Mesenchymal stem cell (in vitro differentiated cells and primary cell): Measurements from ENCODE around the gene TNRC6C.
"Not testable (repeated sequence)": the region's sequence is repeated elsewhere in the genome, so short reads cannot be mapped to it uniquely, and the experiment has no call there.

Experiments used
- DNase-seq: peaks from one replicate; pipeline ENCODE4 v3.0.0-alpha.2; 2013
- H2AFZ ChIP-seq: one replicate; pipeline ENCODE4 v1.6.1; 2013; ENCODE audit warnings: low read depth, mild to moderate bottlenecking, control low read depth, inconsistent platforms, low read length, moderate library complexity
- H2AK5ac ChIP-seq: 2 replicates; pipeline ENCODE4 v1.6.1; 2013; ENCODE audit warnings: low read length, moderate library complexity, mild to moderate bottlenecking, inconsistent platforms; ENCODE audit not compliant: severe bottlenecking
- H2BK120ac ChIP-seq: one replicate; pipeline ENCODE4 v1.6.1; 2013; ENCODE audit warnings: low read depth, mild to moderate bottlenecking, inconsistent platforms, low read length, moderate library complexity
- H2BK12ac ChIP-seq, 2 experiments: one replicate each; pipeline ENCODE4 v1.6.1; 2013; ENCODE audit warnings: inconsistent platforms in 2 of 2, low read length in 2 of 2, mild to moderate bottlenecking in 2 of 2, moderate library complexity in 2 of 2, control low read depth in 1 of 2
- H2BK15ac ChIP-seq: one replicate; pipeline ENCODE4 v1.6.1; 2013; ENCODE audit warnings: mild to moderate bottlenecking, low read depth, inconsistent platforms; ENCODE audit not compliant: poor library complexity, severe bottlenecking
- H2BK5ac ChIP-seq: 2 replicates; pipeline ENCODE4 v1.6.1; 2013; ENCODE audit warnings: low read depth, mild to moderate bottlenecking, low read length, control low read depth, inconsistent platforms; ENCODE audit not compliant: poor library complexity, severe bottlenecking
- H3K14ac ChIP-seq, 2 experiments: one replicate each; pipeline ENCODE4 v1.6.1; 2013; ENCODE audit warnings: inconsistent platforms in 2 of 2, low read length in 2 of 2, control low read depth in 1 of 2, mild to moderate bottlenecking in 1 of 2, moderate library complexity in 1 of 2
- H3K18ac ChIP-seq, 2 experiments: one replicate each; pipeline ENCODE4 v1.6.1; 2013; ENCODE audit warnings: inconsistent platforms in 2 of 2, low read length in 2 of 2, control low read depth in 1 of 2, low read depth in 1 of 2, mild to moderate bottlenecking in 1 of 2
- H3K23ac ChIP-seq, 2 experiments: one replicate each; pipeline ENCODE4 v1.6.1; 2013; ENCODE audit warnings: inconsistent platforms in 2 of 2, low read length in 2 of 2, mild to moderate bottlenecking in 2 of 2, moderate library complexity in 2 of 2, control low read depth in 1 of 2
- H3K27ac ChIP-seq: 2 replicates; pipeline ENCODE4 v1.5.1; 2013; ENCODE audit warnings: mild to moderate bottlenecking, moderate library complexity, low read length, control low read depth, inconsistent platforms; ENCODE audit not compliant: poor library complexity, severe bottlenecking
- H3K27me3 ChIP-seq, 2 experiments: 2 replicates each; pipeline versions ENCODE4 v1.6.1 to v1.7.0; 2013; ENCODE audit warnings: low read length in 2 of 2, mild to moderate bottlenecking in 2 of 2, moderate library complexity in 2 of 2, control low read depth in 1 of 2, inconsistent platforms in 1 of 2; ENCODE audit not compliant: control insufficient read depth in 1 of 2, insufficient read depth in 1 of 2
- H3K36me3 ChIP-seq, 2 experiments: 2 replicates each; pipeline versions ENCODE4 v1.6.1 to v1.7.0; 2013; ENCODE audit warnings: low read length in 2 of 2, control low read depth in 1 of 2, inconsistent platforms in 1 of 2, low read depth in 1 of 2, mild to moderate bottlenecking in 1 of 2; ENCODE audit not compliant: insufficient read depth in 2 of 2, control insufficient read depth in 1 of 2
- H3K4ac ChIP-seq, 2 experiments: one replicate each; pipeline ENCODE4 v1.6.1; 2013; ENCODE audit warnings: inconsistent platforms in 2 of 2, low read length in 2 of 2, mild to moderate bottlenecking in 2 of 2, moderate library complexity in 2 of 2, control low read depth in 1 of 2, low read depth in 1 of 2
- H3K4me1 ChIP-seq: 2 replicates; pipeline ENCODE4 v1.6.1; 2013; ENCODE audit warnings: low read depth, low read length, control low read depth; ENCODE audit not compliant: control insufficient read depth, insufficient read depth
- H3K4me2 ChIP-seq: 2 replicates; pipeline ENCODE4 v1.6.1; 2013; ENCODE audit warnings: low read length, mild to moderate bottlenecking, inconsistent platforms; ENCODE audit not compliant: poor library complexity, severe bottlenecking
- H3K4me3 ChIP-seq, 2 experiments: 2 replicates each; pipeline versions ENCODE4 v1.5.1 to v1.7.0; 2013; ENCODE audit warnings: low read length in 2 of 2, mild to moderate bottlenecking in 2 of 2, control low read depth in 1 of 2, low read depth in 1 of 2; ENCODE audit not compliant: insufficient read depth in 1 of 2
- H3K79me1 ChIP-seq: replicated peaks from 2 replicates; pipeline ENCODE4 v1.6.1; 2013; ENCODE audit warnings: mild to moderate bottlenecking, control low read depth, low read length, inconsistent platforms; ENCODE audit not compliant: poor library complexity, severe bottlenecking
- H3K9ac ChIP-seq: 2 replicates; pipeline ENCODE4 v1.7.0; 2013; ENCODE audit warnings: mild to moderate bottlenecking, low read length, moderate library complexity
- H3K9me3 ChIP-seq: 2 replicates; pipeline ENCODE4 v1.7.0; 2013; ENCODE audit warnings: mild to moderate bottlenecking, low read length; ENCODE audit not compliant: control insufficient read depth
- H4K8ac ChIP-seq: one replicate; pipeline ENCODE4 v1.6.1; 2013; ENCODE audit warnings: inconsistent platforms, mild to moderate bottlenecking, low read length, moderate library complexity
- H4K91ac ChIP-seq: one replicate; pipeline ENCODE4 v1.6.1; 2013; ENCODE audit warnings: mild to moderate bottlenecking, low read length, inconsistent platforms
- WGBS: methylation state at CpG from one replicate; pipeline ENCODE4 v1.1.7; 2013; ENCODE audit warnings: mixed read lengths; 5-methylcytosine and 5-hydroxymethylcytosine counted together

TNRC6C gene

GRCh38 chr17:78075545-78075944, 117.0 kb downstream of the TNRC6C start:
- H3K9ac ChIP-seq: no peak overlapping the region
- H3K36me3 ChIP-seq: peaks cover 28 to 91% of the 10 kb centered on the region in 2 experiments
- no peaks in the 10 kb centered on the region for H3K79me1 ChIP-seq
- H3K27ac ChIP-seq: no peak overlapping the region
- H3K18ac ChIP-seq: no peak overlapping the region
- no peak for DNase-seq
- H2AK5ac ChIP-seq: no peak overlapping the region
- H3K4me3 ChIP-seq: no peak overlapping the region
- no peak overlapping the region for H3K23ac ChIP-seq
- H3K9me3 ChIP-seq: no peaks in the 10 kb centered on the region
- H2AFZ ChIP-seq: no peak overlapping the region
- WGBS: 96% methylated on average over 5 of the region's 5 CpGs
- H3K4me2 ChIP-seq: no peak overlapping the region
- no peak overlapping the region for H3K4ac ChIP-seq
- H3K4me1 ChIP-seq: peaks cover 7% of the 10 kb centered on the region
- no peaks in the 10 kb centered on the region for H3K27me3 ChIP-seq
- no peak overlapping the region for H3K14ac ChIP-seq
- no peak overlapping the region for H2BK5ac ChIP-seq
- H4K91ac ChIP-seq: no peak overlapping the region
- H4K8ac ChIP-seq: no peak overlapping the region
- no peak overlapping the region for H2BK120ac ChIP-seq
- no peak overlapping the region for H2BK12ac ChIP-seq
- H2BK15ac ChIP-seq: no peak overlapping the region

GRCh38 chr17:78079253-78079652, 120.8 kb downstream of the TNRC6C start:
- Histone ChIP-seq H4K91ac (no peak overlapping the region), H3K27ac (no peak overlapping the region), H2AK5ac (no peak overlapping the region), H3K4me1 (peaks cover 4% of the 10 kb centered on the region), H3K23ac (no peak overlapping the region), H3K14ac (no peak overlapping the region), H3K9ac (no peak overlapping the region), H2BK15ac (no peak overlapping the region), H2BK5ac (no peak overlapping the region), H3K9me3 (no peaks in the 10 kb centered on the region), H3K4ac (no peak overlapping the region), H3K79me1 (no peaks in the 10 kb centered on the region), H3K27me3 (no peaks in the 10 kb centered on the region), H3K4me3 (no peak overlapping the region), H3K4me2 (no peak overlapping the region), H3K18ac (no peak overlapping the region), H4K8ac (no peak overlapping the region), H2BK12ac (no peak overlapping the region), H3K36me3 (peaks cover 28 to 75% of the 10 kb centered on the region in 2 experiments), H2BK120ac (no peak overlapping the region), H2AFZ (no peak overlapping the region)
- no peak for DNase-seq
- WGBS: 97% methylated on average over 4 of the region's 6 CpGs

- Histone ChIP-seq H3K9me3 (no peaks in the 10 kb centered on the region), H3K18ac (no peak overlapping the region), H3K4ac (no peak overlapping the region), H2BK12ac (no peak overlapping the region), H3K4me2 (no peak overlapping the region), H3K4me1 (peaks cover 4% of the 10 kb centered on the region), H2AFZ (no peak overlapping the region), H2BK15ac (no peak overlapping the region), H4K91ac (no peak overlapping the region), H3K27ac (no peak overlapping the region), H2BK5ac (no peak overlapping the region), H3K14ac (no peak overlapping the region), H4K8ac (no peak overlapping the region), H3K23ac (no peak overlapping the region), H3K9ac (no peak overlapping the region), H2AK5ac (no peak overlapping the region), H2BK120ac (no peak overlapping the region), H3K79me1 (no peaks in the 10 kb centered on the region), H3K36me3 (peaks cover 12 to 68% of the 10 kb centered on the region in 2 experiments), H3K4me3 (no peak overlapping the region), H3K27me3 (no peaks in the 10 kb centered on the region)
- DNase-seq: no peak
- 96% methylated on average over 2 of the region's 3 CpGs for WGBS
Measured at GRCh38 chr17:78081551-78081950, 123.0 kb downstream of the TNRC6C start.

DNA sequence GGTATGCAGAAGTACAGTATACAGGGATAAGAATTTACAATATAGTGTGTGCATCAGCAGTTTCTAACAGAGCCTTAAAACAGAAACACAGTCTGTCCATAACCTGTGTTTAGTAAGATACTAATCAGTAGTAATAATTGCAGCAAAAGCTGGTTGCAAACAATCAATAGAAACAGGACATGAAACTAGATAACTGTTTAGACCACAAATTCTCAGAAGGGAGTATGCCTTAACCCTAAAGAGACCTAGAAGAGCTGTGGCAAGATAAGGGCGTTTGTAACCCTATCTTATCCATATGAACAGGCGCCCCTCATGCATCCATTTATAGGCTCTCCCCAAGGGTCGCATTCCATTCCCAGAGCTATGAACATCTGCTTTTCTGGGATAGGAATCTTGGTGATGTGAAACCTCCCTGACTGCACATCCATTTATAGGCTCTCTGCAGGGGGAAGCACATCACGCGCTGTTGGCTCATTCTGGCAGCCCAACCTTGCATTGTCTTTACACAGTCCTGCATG, 123.9 kb downstream of the TNRC6C start:
- not testable (repeated sequence) for H2BK5ac ChIP-seq, H2BK12ac ChIP-seq, H2BK120ac ChIP-seq, H3K18ac ChIP-seq, H4K8ac ChIP-seq, H3K23ac ChIP-seq, H3K9me3 ChIP-seq, DNase-seq, H2BK15ac ChIP-seq, H3K4ac ChIP-seq, H3K4me3 ChIP-seq, H3K4me1 ChIP-seq, H3K14ac ChIP-seq, H3K27ac ChIP-seq, H2AFZ ChIP-seq, H3K27me3 ChIP-seq, H4K91ac ChIP-seq, H3K79me1 ChIP-seq, H2AK5ac ChIP-seq, H3K4me2 ChIP-seq, H3K9ac ChIP-seq
- WGBS: 84% methylated on average over 2 of the region's 5 CpGs
- H3K36me3 ChIP-seq: peaks cover 18 to 68% of the 10 kb centered on the region in 2 experiments
